ENCODE data around the gene NUDT19. TPM values are rescaled to one million over a fixed set of nuclear protein-coding genes. Genes with fewer than 3 reads are reported as not detected.
A peak's percentile ranks its signal among the peaks of the same experiment; 100 is the strongest.

Gene NUDT19
- total RNA-seq, 2 donors from 2014 or later = 9.1 to 18.0 TPM

- H3K9me3 ChIP-seq = no peaks in the 10 kb centered on the region
- peaks cover 0 to 45% of the 10 kb centered on the region in 2 donors for H3K4me1 ChIP-seq
- no peaks in the 10 kb centered on the region for H3K36me3 ChIP-seq
- DNase-seq (ENCODE audit: low spot score) = no peak
- no peak overlapping the region for H3K4me3 ChIP-seq
- TF ChIP-seq CTCF (IDR thresholded peaks at IDR 0.05) = no peak
- H3K27ac ChIP-seq = no peak overlapping the region
- no peaks in the 10 kb centered on the region for H3K27me3 ChIP-seq
Measured at GRCh38 chr19:32673573-32673972, 18.0 kb upstream of the NUDT19 start.

- Histone ChIP-seq H3K4me1 (peaks cover 0 to 45% of the 10 kb centered on the region in 2 donors), H3K27me3 (no peaks in the 10 kb centered on the region), H3K36me3 (no peaks in the 10 kb centered on the region), H3K27ac (peak overlapping the region; percentile 91 to 92), H3K9me3 (no peaks in the 10 kb centered on the region), H3K4me3 (peak overlapping the region; percentile 86 to 99)
- no peak for DNase-seq (ENCODE audit: low spot score)
- peak in 1 of 2 donors; percentile 20 for TF ChIP-seq CTCF (IDR thresholded peaks at IDR 0.05)
Measured at GRCh38 chr19:32674153-32674930, 17.3 kb upstream of the NUDT19 start.

GRCh38 chr19:32674931-32675719, 16.5 kb upstream of the NUDT19 start, which contains the start of gene ANKRD27:
TSS of gene ANKRD27 (minus strand) at chr19:32675180. CDS start at chr19:32659015, 16,165 bp downstream.
- Histone ChIP-seq H3K27ac (peak within 1 kb of the TSS; percentile 91 to 92), H3K4me1 (peaks cover 0 to 45% of the 10 kb centered on the region in 2 donors), H3K27me3 (no peaks in the 10 kb centered on the region), H3K4me3 (peak within 1 kb of the TSS; percentile 86 to 99), H3K9me3 (no peaks in the 10 kb centered on the region), H3K36me3 (no peaks in the 10 kb centered on the region)
- peak; percentile 98 for DNase-seq (ENCODE audit: low spot score)
- TF ChIP-seq CTCF (IDR thresholded peaks at IDR 0.05) = no peak

- peak within 1 kb of the TSS; percentile 86 to 99 for H3K4me3 ChIP-seq
- DNase-seq (ENCODE audit: low spot score) = peak; percentile 85
- peaks cover 0 to 45% of the 10 kb centered on the region in 2 donors for H3K4me1 ChIP-seq
- H3K36me3 ChIP-seq = no peaks in the 10 kb centered on the region
- no peaks in the 10 kb centered on the region for H3K9me3 ChIP-seq
- TF ChIP-seq CTCF (IDR thresholded peaks at IDR 0.05) = no peak
- H3K27ac ChIP-seq = peak within 1 kb of the TSS; percentile 91 to 92
- H3K27me3 ChIP-seq = no peaks in the 10 kb centered on the region
Measured at GRCh38 chr19:32675720-32676185, 15.9 kb upstream of the NUDT19 start, which contains the start of gene RGS9BP. TSS of gene RGS9BP (plus strand) at chr19:32675848. CDS start at chr19:32676264, 416 bp downstream.

GRCh38 chr19:32676186-32676894, 15.3 kb upstream of the NUDT19 start:
- Histone ChIP-seq H3K4me1 (peaks cover 0 to 45% of the 10 kb centered on the region in 2 donors), H3K4me3 (peak overlapping the region; percentile 86 to 99), H3K9me3 (no peaks in the 10 kb centered on the region), H3K27me3 (no peaks in the 10 kb centered on the region), H3K27ac (peak overlapping the region; percentile 91 to 92), H3K36me3 (no peaks in the 10 kb centered on the region)
- no peak for DNase-seq (ENCODE audit: low spot score)
- no peak for TF ChIP-seq CTCF (IDR thresholded peaks at IDR 0.05)

All from right atrium auricular region (tissue), 2 donors.